Bone marrow (tissue), 2 donors: ENCODE data around the gene MAP3K14.

Experiments used
- DNase-seq, 2 donors: peaks; one replicate each; lab custom pipeline; 2025; lab: John Stamatoyannopoulos, UW

The MAP3K14 gene

DNA sequence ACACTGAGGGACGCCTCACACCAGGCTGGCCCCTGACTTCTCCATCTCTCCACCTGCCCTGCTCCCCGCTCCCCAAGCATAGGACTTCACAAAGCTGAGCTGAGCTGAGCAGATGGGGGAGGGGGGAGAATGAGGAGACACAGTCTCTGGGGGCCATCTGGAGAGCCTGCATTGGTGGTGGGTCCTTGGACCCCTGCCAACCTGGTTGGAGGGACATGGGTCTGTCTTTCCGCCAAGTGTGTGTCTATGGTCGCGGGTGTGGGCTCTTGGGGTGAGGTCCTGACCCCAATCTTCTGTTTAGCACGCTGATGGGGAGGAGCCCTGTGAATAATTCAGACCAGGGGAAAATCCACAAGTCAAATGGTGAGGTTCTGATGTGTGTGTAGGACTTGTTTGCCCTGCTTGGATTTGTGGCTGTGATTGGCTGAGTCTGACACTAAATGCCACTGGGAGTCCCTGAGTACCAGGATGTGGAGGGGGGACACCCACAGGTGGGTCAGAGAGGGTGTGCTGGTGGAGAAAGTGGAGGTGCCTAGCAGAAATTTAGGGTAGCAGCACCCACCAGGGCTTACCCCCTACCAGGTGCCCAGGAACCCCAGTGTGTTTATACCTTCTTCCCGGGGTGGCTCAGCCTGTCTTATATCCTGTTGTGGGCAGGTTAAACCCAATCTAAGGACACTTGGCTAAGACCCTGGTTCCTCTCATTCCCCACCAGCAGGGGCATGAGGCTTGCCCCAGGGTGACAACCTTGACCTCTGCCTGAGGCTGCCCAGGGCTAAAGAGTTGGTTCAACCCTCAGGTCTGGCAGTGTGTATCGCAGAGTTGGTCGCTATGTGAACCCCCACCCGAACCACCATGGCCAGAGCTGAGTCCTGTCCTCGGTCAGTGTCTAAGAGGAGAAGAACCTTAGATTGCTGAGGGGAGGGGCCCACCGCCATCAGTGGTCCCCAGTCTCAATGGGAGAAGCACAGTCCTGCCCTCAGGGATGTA is 93.0 kb downstream of the MAP3K14 start:
- no peak for DNase-seq

DNA sequence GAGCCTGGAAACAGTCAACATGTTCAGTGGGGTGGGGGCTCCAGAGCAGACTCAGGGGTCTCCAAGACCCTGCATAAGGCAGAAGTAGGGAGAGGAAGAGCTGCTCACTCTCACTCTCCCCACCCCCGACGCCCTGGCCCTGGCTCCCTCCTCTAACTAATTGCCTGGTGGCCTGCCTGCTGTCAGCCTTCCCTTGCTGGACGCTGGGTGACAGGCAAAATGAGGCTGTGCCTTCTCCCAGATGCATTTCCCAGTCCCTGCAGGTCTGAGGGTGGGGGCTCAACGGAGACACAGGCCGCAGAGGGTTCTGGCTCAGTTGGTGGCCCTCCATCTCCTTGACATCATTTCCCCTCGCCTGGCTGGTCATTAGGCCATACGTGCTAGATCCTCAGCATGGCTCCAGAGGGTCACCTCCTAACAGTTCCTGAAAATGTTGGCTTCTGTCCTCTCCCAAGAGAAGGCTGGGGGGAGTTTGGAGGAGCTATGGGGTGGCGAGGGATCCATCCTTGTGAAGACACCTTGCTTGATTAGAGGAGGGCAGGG is 93.8 kb downstream of the MAP3K14 start:
- DNase-seq, result no peak

DNA sequence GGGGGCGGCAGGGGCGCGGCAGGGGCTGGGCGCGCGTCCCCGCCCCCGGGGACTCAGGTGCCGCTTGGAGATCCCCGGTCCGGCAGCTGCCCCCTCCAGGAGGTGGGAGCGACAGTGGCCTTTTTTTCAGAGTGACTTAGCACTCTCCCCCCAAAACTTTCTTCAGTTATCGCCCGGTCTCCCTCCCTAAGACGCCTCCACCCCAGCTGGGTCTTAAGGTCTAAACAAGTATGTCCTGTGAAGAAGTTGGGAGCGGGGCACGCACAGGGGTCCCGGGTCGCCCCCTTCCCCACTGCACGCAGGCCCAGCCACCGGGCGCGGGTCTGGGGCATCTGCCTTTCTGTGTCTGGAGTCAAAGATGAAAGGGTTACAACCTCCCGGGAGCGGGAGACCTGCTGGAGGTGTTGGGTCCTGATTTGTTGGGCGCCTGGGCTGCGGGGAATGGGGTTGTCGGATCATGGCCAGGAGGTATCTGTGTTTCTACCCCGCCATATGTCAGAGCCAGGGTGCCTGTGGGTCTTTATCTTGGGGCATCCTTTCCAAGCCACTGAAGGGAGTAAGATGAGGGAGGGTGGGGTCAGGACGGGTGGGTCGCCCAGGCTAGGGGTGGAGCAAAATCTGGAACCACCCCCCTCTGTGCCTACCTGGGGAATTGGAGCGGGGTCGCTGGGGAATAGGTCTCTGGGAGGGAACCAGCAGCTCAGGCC is 94.4 kb downstream of the MAP3K14 start:
- DNase-seq, result no peak

DNA sequence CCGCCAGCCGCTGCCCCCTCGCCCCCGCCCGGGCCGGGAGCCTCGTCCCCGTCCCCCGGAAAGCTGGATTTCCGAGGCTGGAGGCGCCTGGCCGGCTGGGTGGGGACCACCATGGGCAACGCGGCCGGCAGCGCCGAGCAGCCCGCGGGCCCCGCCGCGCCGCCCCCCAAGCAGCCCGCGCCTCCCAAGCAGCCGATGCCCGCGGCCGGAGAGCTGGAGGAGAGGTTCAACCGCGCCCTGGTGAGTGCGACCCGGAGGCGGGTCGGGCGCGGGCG is 94.9 kb downstream of the MAP3K14 start:
- DNase-seq, result no peak

DNA sequence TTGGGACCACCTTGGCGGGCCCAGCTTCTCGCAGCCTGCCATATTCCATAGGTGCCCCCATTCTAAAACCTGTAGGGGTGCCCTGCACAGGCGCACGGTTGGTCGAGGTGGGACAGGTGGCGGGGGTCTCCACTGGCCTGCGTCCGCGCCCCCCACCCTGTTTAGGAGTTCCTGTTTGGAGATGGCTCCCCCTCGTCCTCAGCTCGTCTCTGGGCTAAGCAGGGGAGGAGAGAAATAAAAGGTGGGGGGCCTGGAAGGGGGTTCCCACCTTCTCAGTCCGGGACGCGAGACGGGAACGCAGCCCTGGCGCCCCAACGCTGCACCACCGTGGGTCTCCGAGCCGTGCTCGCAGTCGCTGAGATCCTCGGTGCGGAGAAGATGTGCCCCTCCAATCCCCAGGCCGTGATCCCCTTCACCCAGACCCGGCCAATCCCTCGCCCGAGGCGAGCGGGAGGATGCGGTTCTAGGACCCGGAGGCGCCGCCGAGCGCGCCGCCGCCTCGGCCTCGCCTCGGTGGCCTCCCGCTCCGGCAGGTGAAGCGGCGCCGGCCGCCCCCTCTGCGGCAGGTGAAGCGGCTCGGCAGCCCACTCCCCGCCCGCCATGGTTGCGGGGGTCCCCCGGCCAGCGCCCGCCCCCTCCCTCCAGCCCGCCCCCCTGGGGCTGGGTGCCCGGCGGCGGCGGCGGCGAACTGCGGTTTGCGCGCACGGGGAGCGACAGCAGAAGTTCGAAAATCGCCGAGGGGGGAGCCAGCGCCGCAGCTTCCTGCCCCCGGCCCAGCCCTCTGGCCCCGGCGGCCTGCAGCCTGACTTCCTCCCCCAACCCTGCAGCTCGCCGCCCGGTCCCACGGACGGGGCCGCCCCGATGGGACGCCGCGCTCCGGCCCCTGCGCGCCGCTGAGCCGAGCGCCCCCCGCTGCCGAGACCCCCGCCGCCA is 95.5 kb downstream of the MAP3K14 start, which contains the start of gene FMNL1:
FMNL1 (plus strand) TSS at position 805 of the 933 bp plus-strand sequence. CDS start 240 bp downstream, outside the sequence.
- DNase-seq, result peak; percentile 16 to 35

DNA sequence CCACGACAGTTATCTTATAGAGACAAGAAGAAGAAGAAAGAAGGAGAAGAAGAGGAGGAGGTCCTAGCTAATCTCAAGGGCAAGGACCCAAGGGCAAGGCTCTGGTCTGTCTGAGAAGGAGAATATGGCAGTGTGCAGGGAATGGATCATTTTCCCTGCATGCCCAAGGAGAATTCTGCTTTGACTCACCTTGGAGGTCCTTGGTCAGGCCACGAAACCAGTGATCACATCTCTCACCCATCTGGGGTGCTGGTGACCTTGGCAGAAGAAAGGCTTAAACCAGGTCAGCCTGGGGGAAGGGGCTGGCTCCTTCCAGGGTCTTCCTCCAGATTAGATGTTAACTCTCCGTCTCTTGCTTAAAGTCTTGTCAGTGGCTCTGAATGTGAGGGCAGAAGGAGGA is 96.7 kb downstream of the MAP3K14 start:
- DNase-seq, result no peak

DNA sequence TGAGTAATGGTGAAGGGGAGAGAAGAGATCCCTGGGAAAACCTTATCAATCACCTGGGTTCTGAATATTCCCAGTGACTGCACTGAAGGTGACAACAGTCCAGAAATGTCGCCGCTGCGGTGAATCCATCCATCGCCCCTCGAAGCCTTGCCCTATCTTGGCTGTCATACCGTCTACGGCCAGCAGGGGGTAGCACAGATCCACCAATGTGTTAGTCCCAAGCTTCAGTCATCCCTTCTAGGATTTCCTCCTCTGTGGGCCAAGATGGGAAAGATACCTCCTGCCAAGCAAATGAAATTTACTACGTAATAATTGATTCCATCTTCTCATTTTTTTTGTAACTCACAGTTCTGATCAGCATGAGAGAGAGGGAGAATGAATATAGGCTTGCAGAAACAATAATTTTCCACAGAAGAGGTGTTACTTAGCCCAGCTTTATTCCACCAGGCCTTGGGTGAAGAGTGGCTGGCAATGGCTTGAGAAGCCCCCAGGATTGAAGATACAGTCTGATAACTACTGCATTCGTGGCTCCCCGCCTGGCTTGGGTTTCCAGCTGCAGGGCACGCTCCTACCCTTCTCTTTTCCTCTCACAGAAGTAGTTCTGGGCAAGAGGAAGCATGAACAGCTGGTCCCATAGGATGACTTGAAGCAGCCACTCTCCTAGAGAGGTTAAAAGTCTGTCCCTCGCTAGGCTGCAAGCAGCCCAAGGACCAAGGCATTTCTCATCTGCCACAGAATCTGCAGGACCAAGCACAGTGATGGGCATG is 97.7 kb downstream of the MAP3K14 start:
- peak; percentile 65 to 68 for DNase-seq
